Natural killer cell (primary cell): Measurements from ENCODE around the gene TNS2. TPM values are rescaled to one million over a fixed set of nuclear protein-coding genes. Genes with fewer than 3 reads are reported as not detected.

Source experiments
- ATAC-seq, 3 donors: fragments of 150-1000 bp in 2 of 3; fragments of 200-7000 bp in 1 of 3; cut with Tn5 transposase; 1 replicate in 1 of 3; 2 replicates in 2 of 3; pipeline ENCODE4 v1.10.0; 2021; ENCODE audit warnings: mild to moderate bottlenecking in 2 of 3, moderate library complexity in 2 of 3
- DNase-seq, 2 donors: peaks; one replicate each; pipeline versions ENCODE4 v3.0.0 to v3.0.0-alpha.2; 2013 to 2021; ENCODE audit warnings: mixed read lengths in 1 of 2
- H3K27ac ChIP-seq: one replicate; pipeline ENCODE4 v1.5.1; 2013; ENCODE audit warnings: mild to moderate bottlenecking, low read length
- H3K27me3 ChIP-seq: one replicate; pipeline ENCODE4 v1.6.1; 2013; ENCODE audit warnings: low read length; ENCODE audit not compliant: control insufficient read depth, insufficient read depth
- H3K36me3 ChIP-seq: one replicate; pipeline ENCODE4 v1.6.1; 2013; ENCODE audit warnings: low read length; ENCODE audit not compliant: control insufficient read depth, insufficient read depth
- H3K4me1 ChIP-seq: one replicate; pipeline ENCODE4 v1.6.1; 2013; ENCODE audit warnings: low read length; ENCODE audit not compliant: control insufficient read depth, insufficient read depth
- H3K4me3 ChIP-seq: one replicate; pipeline ENCODE4 v1.5.1; 2013; ENCODE audit warnings: low read length
- H3K9me3 ChIP-seq: one replicate; pipeline ENCODE4 v1.6.1; 2013; ENCODE audit warnings: low read length; ENCODE audit not compliant: control insufficient read depth, insufficient read depth
- H3K27ac Mint-ChIP-seq, 2 donors: one replicate each; pipeline ENCODE4 v1.8.0; 2022; ENCODE audit warnings: mild to moderate bottlenecking in 2 of 2, mixed read lengths in 2 of 2, moderate library complexity in 1 of 2
- H3K27me3 Mint-ChIP-seq, 2 donors: one replicate each; pipeline ENCODE4 v1.8.0; 2022; ENCODE audit warnings: low read depth in 2 of 2, mixed read lengths in 2 of 2
- H3K36me3 Mint-ChIP-seq: one replicate; pipeline ENCODE4 v1.8.0; 2022; ENCODE audit warnings: mixed read lengths
- H3K4me1 Mint-ChIP-seq, 2 donors: one replicate each; pipeline ENCODE4 v1.8.0; 2022; ENCODE audit warnings: mixed read lengths in 2 of 2
- H3K4me3 Mint-ChIP-seq: one replicate; pipeline ENCODE4 v1.8.0; 2022; ENCODE audit warnings: mild to moderate bottlenecking, moderate library complexity, mixed read lengths
- H3K9me3 Mint-ChIP-seq, 2 donors: one replicate each; pipeline ENCODE4 v1.8.0; 2022; ENCODE audit warnings: mixed read lengths in 2 of 2
- CTCF ChIP-seq: fragments of 200-600 bp; IDR thresholded peaks from one replicate; pipeline ENCODE4 v1.8.0; 2022; ENCODE audit warnings: antibody characterized with exemption
- WGBS: methylation state at CpG from one replicate; pipeline ENCODE4 v1.1.7; 2013; ENCODE audit warnings: missing lambda C conversion rate; ENCODE audit not compliant: insufficient coverage; 5-methylcytosine and 5-hydroxymethylcytosine counted together
- intact Hi-C: fragments of 100-400 bp; cut with micrococcal nuclease; formaldehyde crosslinking; loops from one replicate; pipeline ENCODE4 v1.14.2; 2022
- total RNA-seq, 4 donors: library from RNA; stranded (reverse); fragments of 120-200 nt in 1 of 4; gene quantifications; one replicate each; pipeline versions ENCODE4 v1.2.3 to v1.2.4, GENCODE V29; 2013 to 2022

The TNS2 gene
- total RNA-seq, 3 donors from 2014 or later (not counting 1 experiment from before 2014, with no cell fraction given) = 0.95 to 1.8 (median 1.0) TPM

GRCh38 chr12:53050426-53051057 is 677 bp downstream of the TNS2 start:
- Mint-ChIP-seq H3K4me3 (no peak overlapping the region), H3K4me1 (peaks cover 21 to 26% of the 10 kb centered on the region in 2 donors), H3K9me3 (no peaks in the 10 kb centered on the region), H3K27me3 (no peaks in the 10 kb centered on the region), H3K27ac (peak overlapping the region in 1 of 2 donors; percentile 35), H3K36me3 (no peaks in the 10 kb centered on the region)
- DNase-seq = no peak
- intact Hi-C loops = no loop called here
- H3K27ac ChIP-seq = no peak overlapping the region
- H3K9me3 ChIP-seq = no peaks in the 10 kb centered on the region
- no peaks in the 10 kb centered on the region for H3K36me3 ChIP-seq
- ATAC-seq = no peak
- peaks cover 41% of the 10 kb centered on the region for H3K4me1 ChIP-seq
- no peaks in the 10 kb centered on the region for H3K27me3 ChIP-seq
- no peak overlapping the region for H3K4me3 ChIP-seq
- WGBS = 100% methylated on average over 2 of the region's 2 CpGs
- no peak for TF ChIP-seq CTCF

- H3K4me1 Mint-ChIP-seq = peaks cover 23 to 26% of the 10 kb centered on the region in 2 donors
- H3K36me3 Mint-ChIP-seq = no peaks in the 10 kb centered on the region
- no peaks in the 10 kb centered on the region for H3K9me3 Mint-ChIP-seq
- DNase-seq = no peak
- H3K36me3 ChIP-seq = no peaks in the 10 kb centered on the region
- peak overlapping the region; percentile 47 for H3K4me3 Mint-ChIP-seq
- no peak for TF ChIP-seq CTCF
- WGBS = 82% methylated on average over 11 of the region's 11 CpGs
- peak overlapping the region in 1 of 2 donors; percentile 35 for H3K27ac Mint-ChIP-seq
- ATAC-seq = no peak
- intact Hi-C loops = no loop called here
- H3K9me3 ChIP-seq = no peaks in the 10 kb centered on the region
- H3K27me3 Mint-ChIP-seq = no peaks in the 10 kb centered on the region
- peaks cover 38% of the 10 kb centered on the region for H3K4me1 ChIP-seq
- no peak overlapping the region for H3K27ac ChIP-seq
- no peaks in the 10 kb centered on the region for H3K27me3 ChIP-seq
- no peak overlapping the region for H3K4me3 ChIP-seq
Measured at GRCh38 chr12:53051058-53051880, 1.4 kb downstream of the TNS2 start.

GRCh38 chr12:53051881-53052412 is 2.1 kb downstream of the TNS2 start:
- H3K9me3 Mint-ChIP-seq = no peaks in the 10 kb centered on the region
- Histone ChIP-seq H3K9me3 (no peaks in the 10 kb centered on the region), H3K27me3 (no peaks in the 10 kb centered on the region), H3K27ac (no peak overlapping the region), H3K36me3 (no peaks in the 10 kb centered on the region), H3K4me1 (peaks cover 32% of the 10 kb centered on the region), H3K4me3 (no peak overlapping the region)
- DNase-seq (no peak), ATAC-seq (no peak)
- no peak overlapping the region for H3K4me3 Mint-ChIP-seq
- 89% methylated on average over 7 of the region's 7 CpGs for WGBS
- no peaks in the 10 kb centered on the region for H3K27me3 Mint-ChIP-seq
- intact Hi-C loops = no loop called here
- no peaks in the 10 kb centered on the region for H3K36me3 Mint-ChIP-seq
- TF ChIP-seq CTCF = no peak
- H3K4me1 Mint-ChIP-seq = peaks cover 19 to 21% of the 10 kb centered on the region in 2 donors
- H3K27ac Mint-ChIP-seq = peak overlapping the region in 1 of 2 donors; percentile 15
